Ovary (tissue), 3 donors: Measurements from ENCODE around the gene MACC1.
"Not testable (repeated sequence)": the region's sequence is repeated elsewhere in the genome, so short reads cannot be mapped to it uniquely, and the experiment has no call there.

Source experiments
- POLR2A ChIP-seq: fragments of 450-650 bp; IDR thresholded peaks from one replicate; pipeline ENCODE4 v1.6.1; 2017; ENCODE audit warnings: antibody characterized with exemption, mild to moderate bottlenecking, moderate library complexity
- TF ChIP-seq, protein P1 (sequence below), 3 donors: fragments of 450-650 bp in 2 of 3; fragments of 200-600 bp in 1 of 3; IDR thresholded peaks; one replicate each; pipeline versions ENCODE4 v1.5.1 to v1.8.0; 2016 to 2022; ENCODE audit warnings: antibody characterized with exemption in 3 of 3, mild to moderate bottlenecking in 1 of 3
- donor health status: DM: no; HTN: no; CAD: no.

DNA sequence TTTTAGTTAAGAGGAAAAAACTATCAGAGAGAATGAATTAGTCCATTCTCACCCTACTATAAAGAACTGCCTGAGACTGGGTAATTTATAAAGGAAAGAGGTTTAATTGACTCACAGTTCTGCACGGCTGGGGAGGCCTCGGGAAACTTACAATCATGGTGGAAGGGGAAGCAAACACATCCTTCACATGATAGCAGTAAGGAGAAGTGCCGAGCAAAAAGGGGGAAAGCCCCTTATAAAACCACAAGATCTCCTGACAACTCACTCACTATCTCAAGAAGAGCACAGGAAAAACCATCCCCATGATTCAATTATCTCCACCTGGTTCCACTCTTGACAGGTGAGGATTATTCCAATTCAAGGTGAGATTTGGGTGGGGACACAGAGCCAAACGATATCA, 29.3 kb downstream of the MACC1 start:
- TF ChIP-seq, protein P1, sequence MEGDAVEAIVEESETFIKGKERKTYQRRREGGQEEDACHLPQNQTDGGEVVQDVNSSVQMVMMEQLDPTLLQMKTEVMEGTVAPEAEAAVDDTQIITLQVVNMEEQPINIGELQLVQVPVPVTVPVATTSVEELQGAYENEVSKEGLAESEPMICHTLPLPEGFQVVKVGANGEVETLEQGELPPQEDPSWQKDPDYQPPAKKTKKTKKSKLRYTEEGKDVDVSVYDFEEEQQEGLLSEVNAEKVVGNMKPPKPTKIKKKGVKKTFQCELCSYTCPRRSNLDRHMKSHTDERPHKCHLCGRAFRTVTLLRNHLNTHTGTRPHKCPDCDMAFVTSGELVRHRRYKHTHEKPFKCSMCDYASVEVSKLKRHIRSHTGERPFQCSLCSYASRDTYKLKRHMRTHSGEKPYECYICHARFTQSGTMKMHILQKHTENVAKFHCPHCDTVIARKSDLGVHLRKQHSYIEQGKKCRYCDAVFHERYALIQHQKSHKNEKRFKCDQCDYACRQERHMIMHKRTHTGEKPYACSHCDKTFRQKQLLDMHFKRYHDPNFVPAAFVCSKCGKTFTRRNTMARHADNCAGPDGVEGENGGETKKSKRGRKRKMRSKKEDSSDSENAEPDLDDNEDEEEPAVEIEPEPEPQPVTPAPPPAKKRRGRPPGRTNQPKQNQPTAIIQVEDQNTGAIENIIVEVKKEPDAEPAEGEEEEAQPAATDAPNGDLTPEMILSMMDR (IDR thresholded peaks at IDR 0.05), result not testable (repeated sequence)
- not testable (repeated sequence) for TF ChIP-seq POLR2A
